Heart right ventricle (tissue), 16 donors: ENCODE measurements around the gene EFCAB8. TPM values are rescaled to one million over a fixed set of nuclear protein-coding genes. Genes with fewer than 3 reads are reported as not detected.

ENCODE experiments used
- ATAC-seq, 8 donors: fragments of 200-7000 bp; cut with Tn5 transposase; one replicate each; pipeline ENCODE4 v1.9.1; 2020; ENCODE audit warnings: mild to moderate bottlenecking in 8 of 8, moderate library complexity in 8 of 8, moderate number of reproducible peaks in 1 of 8
- DNase-seq, 2 donors: peaks; one replicate each; pipeline ENCODE4 v3.0.0-alpha.2; 2020
- H3K27ac ChIP-seq, 10 donors: fragments of 200-600 bp; sonication (generic) in 2 of 10; one replicate each; pipeline versions ENCODE4 v1.5.0 to v1.8.0; 2020 to 2022; ENCODE audit warnings: mild to moderate bottlenecking in 3 of 10
- H3K27me3 ChIP-seq, 7 donors: fragments of 200-600 bp; one replicate each; pipeline ENCODE4 v1.8.0; 2021 to 2022; ENCODE audit warnings: mild to moderate bottlenecking in 2 of 7
- H3K36me3 ChIP-seq, 9 donors: fragments of 200-600 bp; sonication (generic) in 1 of 9; one replicate each; pipeline versions ENCODE4 v1.5.0 to v1.8.0; 2020 to 2022; ENCODE audit warnings: mild to moderate bottlenecking in 2 of 9
- H3K4me1 ChIP-seq, 9 donors: fragments of 200-600 bp; sonication (generic) in 1 of 9; one replicate each; pipeline versions ENCODE4 v1.5.0 to v1.8.0; 2020 to 2022; ENCODE audit warnings: mild to moderate bottlenecking in 4 of 9
- H3K4me3 ChIP-seq, 10 donors: fragments of 200-600 bp; sonication (generic) in 2 of 10; one replicate each; pipeline versions ENCODE4 v1.5.0 to v1.8.0; 2020 to 2022; ENCODE audit warnings: mild to moderate bottlenecking in 7 of 10, moderate library complexity in 2 of 10
- H3K9me3 ChIP-seq, 11 donors: fragments of 200-600 bp in 10 of 11; sonication (generic) in 2 of 11; one replicate each; pipeline versions ENCODE4 v1.5.0 to v1.8.0; 2013 to 2022; ENCODE audit warnings: mild to moderate bottlenecking in 2 of 11, control low read depth in 1 of 11, moderate library complexity in 1 of 11
- CTCF ChIP-seq, 9 donors: fragments of 200-600 bp; sonication (generic) in 2 of 9; IDR thresholded peaks; one replicate each; pipeline versions ENCODE4 v1.5.0 to v1.8.0; 2021 to 2022; ENCODE audit warnings: antibody characterized with exemption in 9 of 9, mild to moderate bottlenecking in 5 of 9, moderate library complexity in 1 of 9
- WGBS, 2 donors: extraction: QIAGEN DNeasy Blood & Tissue Kit; methylation state at CpG; one replicate each; pipeline ENCODE4 v1.1.7; 2013; ENCODE audit warnings: inconsistent platforms in 1 of 2; 5-methylcytosine and 5-hydroxymethylcytosine counted together
- intact Hi-C, 10 donors: fragments of 100-400 bp; cut with DNase I; formaldehyde crosslinking; loops; one replicate each; pipeline versions ENCODE4 v1.11.1 to v1.14.2; 2022
- polyA plus RNA-seq, 2 donors: library from polyadenylated mRNA; stranded (reverse); fragments of 200-250 nt; gene quantifications; one replicate each; pipeline ENCODE4 v1.2.3, GENCODE V29; 2013
- total RNA-seq, 10 donors: library from RNA; stranded (reverse); fragmentation: NEBNext Ultra II Directional in 3 of 10; extraction: Animal tissue kit (Norgen Biotek cat#: 25700) in 3 of 10; gene quantifications; one replicate each; pipeline versions ENCODE4 v1.2.1 to v1.2.4, GENCODE V29; 2021 to 2023
- donor health status: Arrhythmogenic right ventricular cardiomyopathy.
- donor health status: ischemic (EF 13 %, LVEDD 7.1; RV severe dilation, severe dysfunction).
- donor health status: healthy with polysubstance abuse.
- donor health status: DM: no; HTN: yes; CAD: no.
- donor health status: DM: no; HTN: no; CAD: no.
- donor health status: ischemic (EF 25% LVEDD 6.9; RV normal size, moderate dysfunction).
- donor health status: ischemic (EF 25% LVEDD 5.7; RV mildly dilated, moderate dysfunction).
- donor health status: healthy.
- donor health status: DM: yes; HTN: yes; CAD: no.
- donor health status: Ischemic cardiomyopathy.
- donor health status: ischemic (EF 35%, LVEDD 5.7; RV mildly dilated, moderate dysfunction).
- donor health status: nonischemic (EF 11% LVEDD 7.7; RV severe dilation, severe dysfunction).
- donor health status: DM: yes; HTN: yes; CAD: no.
- donor health status: PGD.
- donor health status: ischemic (EF 29% LVEDD 5.4; RV normal size, mild dysfunction).
- donor health status: nonischemic (EF 23%, LVEDD 6.1; RV moderate dilation, normal function).

Gene EFCAB8
- total and polyA plus RNA-seq, 12 donors, result 0.15 to 0.58 TPM; not detected in 10

- peaks cover 7 to 58% (median 39%) of the 10 kb centered on the region in 9 donors for H3K4me1 ChIP-seq
- H3K4me3 ChIP-seq, result no peak overlapping the region
- H3K36me3 ChIP-seq, result peaks cover 0 to 29% (median 22%) of the 10 kb centered on the region in 9 donors
- TF ChIP-seq CTCF (IDR thresholded peaks at IDR 0.05), result no peak
- no peaks in the 10 kb centered on the region for H3K9me3 ChIP-seq
- no peak for ATAC-seq
- DNase-seq, result no peak
- no peaks in the 10 kb centered on the region for H3K27me3 ChIP-seq
- peak overlapping the region in 2 of 10 donors; percentile 2 to 15 for H3K27ac ChIP-seq
- 64 to 75% methylated on average over 3 of the region's 3 CpGs for WGBS, 2 donors
- intact Hi-C loops, result no loop called here
Measured at GRCh38 chr20:32823078-32823477, 35.6 kb upstream of the EFCAB8 start.

- no peaks in the 10 kb centered on the region for H3K27me3 ChIP-seq
- TF ChIP-seq CTCF (IDR thresholded peaks at IDR 0.05), result no peak
- no peak overlapping the region for H3K4me3 ChIP-seq
- no peak for ATAC-seq
- no peaks in the 10 kb centered on the region for H3K9me3 ChIP-seq
- H3K4me1 ChIP-seq, result peaks cover 7 to 67% (median 44%) of the 10 kb centered on the region in 9 donors
- 84 to 88% methylated on average over 7 of the region's 7 CpGs for WGBS, 2 donors
- H3K36me3 ChIP-seq, result peaks cover 0 to 38% (median 22%) of the 10 kb centered on the region in 9 donors
- intact Hi-C loops, result no loop called here
- DNase-seq, result no peak
- no peak overlapping the region for H3K27ac ChIP-seq
Measured at GRCh38 chr20:32823737-32824588, 34.8 kb upstream of the EFCAB8 start.

GRCh38 chr20:32828029-32828680, 30.6 kb upstream of the EFCAB8 start:
- peaks cover 3 to 58% (median 30%) of the 10 kb centered on the region in 9 donors for H3K4me1 ChIP-seq
- DNase-seq (no peak), ATAC-seq (no peak)
- no peaks in the 10 kb centered on the region for H3K9me3 ChIP-seq
- H3K4me3 ChIP-seq, result no peak overlapping the region
- 94 to 95% methylated on average over 4 of the region's 4 CpGs for WGBS, 2 donors
- peaks cover 0 to 65% (median 22%) of the 10 kb centered on the region in 9 donors for H3K36me3 ChIP-seq
- H3K27me3 ChIP-seq, result no peaks in the 10 kb centered on the region
- H3K27ac ChIP-seq, result peak overlapping the region in 1 of 10 donors; percentile 27
- intact Hi-C loops, result no loop called here
- TF ChIP-seq CTCF (IDR thresholded peaks at IDR 0.05), result no peak

GRCh38 chr20:32829311-32830005, 29.3 kb upstream of the EFCAB8 start:
- TF ChIP-seq CTCF (IDR thresholded peaks at IDR 0.05), result no peak
- peaks cover 0 to 78% (median 22%) of the 10 kb centered on the region in 9 donors for H3K36me3 ChIP-seq
- H3K4me3 ChIP-seq, result no peak overlapping the region
- no peaks in the 10 kb centered on the region for H3K27me3 ChIP-seq
- DNase-seq (no peak), ATAC-seq (peak in 1 of 8 donors; percentile 15)
- no peaks in the 10 kb centered on the region for H3K9me3 ChIP-seq
- whole genome bisulfite sequencing, 2 donors, result 73 to 84% methylated on average over 3 of the region's 3 CpGs
- H3K27ac ChIP-seq, result peak overlapping the region in 3 of 10 donors; percentile 6 to 61 (median 23)
- intact Hi-C loops, result no loop called here
- H3K4me1 ChIP-seq, result peaks cover 3 to 45% (median 23%) of the 10 kb centered on the region in 9 donors
